K562 (cell line): ENCODE measurements around the gene SHANK1. TPM values are rescaled to one million over a fixed set of nuclear protein-coding genes. Genes with fewer than 3 reads are reported as not detected.

ENCODE experiments used
- ATAC-seq: fragments of 200-7000 bp; cut with Tn5 transposase; 3 replicates; pipeline ENCODE4 v1.9.1; 2020; ENCODE audit warnings: moderate library complexity
- BruUV-seq: library from RNA; stranded (reverse); fragments of 400-500 nt; replicated peaks from 2 replicates; lab custom pipeline; 2021; lab: Mats Ljungman, UMichigan
- CTCF ChIA-PET: fragments of 300-600 bp; formaldehyde crosslinking; extraction: SDS; loops from one replicate; lab custom pipeline; 2021; ENCODE audit warnings: low intra/inter-chr PET ratio; lab: Yijun Ruan, JAX
- POLR2A ChIA-PET: fragments of 300-600, 350-650 bp; sonication (Branson Sonifier 250); formaldehyde crosslinking; extraction: SDS; loops from one replicate; lab custom pipeline; 2021; ENCODE audit warnings: antibody characterized with exemption, inconsistent platforms; lab: Yijun Ruan, JAX
- DNase-seq, 4 experiments: peaks; one replicate each; pipeline versions ENCODE4 v3.0.0 to v3.0.0-alpha.2; 2011 to 2018; ENCODE audit warnings: low spot score in 3 of 4, mixed read lengths in 3 of 4; ENCODE audit errors: extremely low read depth in 1 of 4
- FAIRE-seq: peaks from 2 replicates; lab custom pipeline; 2011; peaks lifted over from hg19 to GRCh38; lab: Jason Lieb, UNC
- H2AFZ ChIP-seq: 2 replicates; pipeline ENCODE4 v1.6.0; 2011; ENCODE audit warnings: low read depth, low read length, control low read depth, inconsistent platforms
- H3K27ac ChIP-seq: fragments of 200-600 bp; 3 replicates; pipeline ENCODE4 v1.8.0; 2011; ENCODE audit warnings: low read depth, mild to moderate bottlenecking, control low read depth, inconsistent platforms, low read length, moderate library complexity, mixed read lengths; ENCODE audit errors: extremely low read depth
- H3K27me3 ChIP-seq, 2 experiments: fragments of 300-600 bp in 1 of 2; 2 replicates in 1 of 2; 3 replicates in 1 of 2; pipeline versions ENCODE4 v1.6.0 to v1.8.0; 2011; ENCODE audit warnings: inconsistent platforms in 2 of 2, low read length in 2 of 2, mild to moderate bottlenecking in 1 of 2, mixed read lengths in 1 of 2, moderate library complexity in 1 of 2; ENCODE audit not compliant: control insufficient read depth in 2 of 2, insufficient read depth in 2 of 2
- H3K36me3 ChIP-seq: fragments of 300-600 bp; 3 replicates; pipeline ENCODE4 v1.8.0; 2011; ENCODE audit warnings: mild to moderate bottlenecking, low read length, inconsistent platforms; ENCODE audit not compliant: control insufficient read depth, insufficient read depth
- H3K4me1 ChIP-seq, 2 experiments: fragments of 200-600 bp in 1 of 2; replicated peaks in 1 of 2; 2 replicates in 1 of 2; 3 replicates in 1 of 2; pipeline versions ENCODE4 v1.5.1 to v1.8.0; 2011; ENCODE audit warnings: inconsistent platforms in 2 of 2, low read length in 2 of 2, mild to moderate bottlenecking in 1 of 2, mixed read lengths in 1 of 2, moderate library complexity in 1 of 2; ENCODE audit not compliant: control insufficient read depth in 2 of 2, insufficient read depth in 2 of 2
- H3K4me2 ChIP-seq: 2 replicates; pipeline ENCODE4 v1.6.1; 2011; ENCODE audit warnings: low read length, control low read depth, inconsistent platforms, mixed read lengths; ENCODE audit not compliant: insufficient read depth
- H3K4me3 ChIP-seq: fragments of 200-600 bp; sonication (generic), shearing (Covaris generic); 2 replicates; pipeline ENCODE4 v1.5.1; 2016; ENCODE audit warnings: control low read depth, inconsistent platforms
- H3K79me2 ChIP-seq: fragments of 200-600 bp; 3 replicates; pipeline ENCODE4 v1.8.0; 2011; ENCODE audit warnings: low read length, inconsistent platforms; ENCODE audit not compliant: control insufficient read depth, insufficient read depth
- H3K9ac ChIP-seq, 2 experiments: 2 replicates each; pipeline versions ENCODE4 v1.6.0 to v1.6.1; 2011; ENCODE audit warnings: low read depth in 2 of 2, low read length in 2 of 2, control low read depth in 1 of 2, inconsistent platforms in 1 of 2, mild to moderate bottlenecking in 1 of 2, mixed read lengths in 1 of 2; ENCODE audit not compliant: insufficient read depth in 1 of 2
- H3K9me1 ChIP-seq: one replicate; pipeline ENCODE4 v1.6.0; 2011; ENCODE audit warnings: inconsistent platforms, mild to moderate bottlenecking, low read length, moderate library complexity; ENCODE audit not compliant: control insufficient read depth, insufficient read depth
- H3K9me3 ChIP-seq: replicated peaks from 2 replicates; pipeline ENCODE4 v1.5.1; 2011; ENCODE audit warnings: low read depth, low read length, inconsistent platforms; ENCODE audit not compliant: control insufficient read depth, insufficient read depth
- H4K20me1 ChIP-seq: replicated peaks from 2 replicates; pipeline ENCODE4 v1.6.1; 2011; ENCODE audit warnings: low read length, inconsistent platforms, mixed read lengths; ENCODE audit not compliant: control insufficient read depth, insufficient read depth
- HBP1 ChIP-seq: fragments of 450-650 bp; formaldehyde crosslinking; IDR thresholded peaks from 2 replicates; pipeline ENCODE4 v1.4.0; 2022; ENCODE audit warnings: missing genetic modification characterization
- HDAC1 ChIP-seq, 2 experiments: fragments of 450-650 bp; IDR thresholded peaks; 2 replicates each; pipeline ENCODE4 v1.6.1; 2016 to 2017; ENCODE audit warnings: inconsistent platforms in 1 of 2, mild to moderate bottlenecking in 1 of 2, moderate library complexity in 1 of 2
- KDM1A ChIP-seq, 2 experiments: fragments of 450-650 bp; IDR thresholded peaks; 2 replicates each; pipeline ENCODE4 v1.6.1; 2016; ENCODE audit warnings: mild to moderate bottlenecking in 2 of 2
- NCOA6 ChIP-seq: fragments of 450-650 bp; IDR thresholded peaks from 2 replicates; pipeline ENCODE4 v1.6.1; 2017; ENCODE audit warnings: mild to moderate bottlenecking
- NKRF ChIP-seq: fragments of 450-650 bp; IDR thresholded peaks from 2 replicates; pipeline ENCODE4 v1.6.1; 2016; ENCODE audit warnings: borderline replicate concordance
- SMARCA5 ChIP-seq: fragments of 450-650 bp; IDR thresholded peaks from 2 replicates; pipeline ENCODE4 v1.6.1; 2016
- TSC22D4 ChIP-seq: fragments of 450-650 bp; IDR thresholded peaks from 2 replicates; pipeline ENCODE4 v1.6.1; 2016; ENCODE audit warnings: missing genetic modification characterization, missing biosample characterization, control low read depth
- U2AF1 ChIP-seq: fragments of 200-400 bp; formaldehyde crosslinking; optimal IDR thresholded peaks from 2 replicates; pipeline ENCODE3; 2017; ENCODE audit warnings: mild to moderate bottlenecking, low read depth, low read length, moderate library complexity
- WGBS: fragments of 100-300 bp; shearing (Covaris generic); methylation state at CpG from one replicate; pipeline ENCODE4 v1.1.6; 2016; ENCODE audit warnings: low coverage, mixed read lengths; ENCODE audit not compliant: insufficient coverage; ENCODE audit errors: missing lambda C conversion rate; 5-methylcytosine and 5-hydroxymethylcytosine counted together
- in situ Hi-C: fragments of 300-500 bp; cut with MboI; formaldehyde crosslinking; loops from 4 replicates; pipeline ENCODE4 v1.15.0; 2018; ENCODE audit warnings: inconsistent platforms, mixed read lengths
- intact Hi-C: fragments of 100-400 bp; cut with micrococcal nuclease; formaldehyde crosslinking; loops from 2 replicates; pipeline ENCODE4 v1.14.2; 2022
- polyA plus RNA-seq, 8 experiments: library from polyadenylated mRNA; depleted of rRNA in 4 of 8; stranded (reverse) in 5 of 8; unstranded in 3 of 8; fragments of >200 nt; fragmentation: Nextera tagmentation in 2 of 8; fragmentation: Illumina TruSeq in 1 of 8; extraction: Ambion mirVana in 2 of 8; extraction: Trizol in 1 of 8; gene quantifications; 2 replicates each; pipeline versions ENCODE4 v1.2.1 to v1.2.3, GENCODE V29; 2011 to 2014; ENCODE audit warnings: inconsistent platforms in 1 of 8, missing spikeins in 1 of 8
- total RNA-seq, 7 experiments: library from RNA; depleted of rRNA in 6 of 7; stranded (reverse); fragments of >200 nt in 6 of 7; fragmentation: Illumina TruSeq in 2 of 7; extraction: Trizol in 2 of 7; gene quantifications; 2 replicates each; pipeline versions ENCODE4 v1.2.1 to v1.2.3, GENCODE V29; 2011 to 2021; ENCODE audit warnings: low replicate concordance in 1 of 7

Gene SHANK1
- total and polyA plus RNA-seq, 9 of the 15 experiments (the other 6 are each of a cell fraction or from before 2014, with no cell fraction given) = 0.33 to 1.3 (median 0.55) TPM; not detected in 2

- CTCF ChIA-PET = no interaction called here
Measured at GRCh38 chr19:50644315-50644915, 75.2 kb downstream of the SHANK1 start.

More at GRCh38 chr19:50644315-50644915, 75.2 kb downstream of the SHANK1 start:
- POLR2A ChIA-PET = no interaction called here
- Histone ChIP-seq H4K20me1 (no peaks in the 10 kb centered on the region), H3K4me3 (no peak overlapping the region), H3K9me1 (no peaks in the 10 kb centered on the region), H3K4me1 (peaks cover 9 to 23% of the 10 kb centered on the region in 2 experiments; a peak in 4 of 5 replicates), H3K4me2 (no peak overlapping the region), H3K36me3 (no peaks in the 10 kb centered on the region), H3K9ac (no peak overlapping the region), H2AFZ (no peak overlapping the region), H3K79me2 (no peaks in the 10 kb centered on the region), H3K27me3 (peaks cover 0 to 10% of the 10 kb centered on the region in 2 experiments; a peak in 3 of 5 replicates), H3K27ac (no peak overlapping the region), H3K9me3 (no peaks in the 10 kb centered on the region)
- intact Hi-C loops = no loop called here
- BruUV-seq = no TSS peak
- in situ Hi-C loops = no loop called here
- WGBS = 0% methylated on average over 1 of the region's 1 CpG
- no peak for DNase-seq
- no peak for ATAC-seq
- TF ChIP-seq KDM1A (IDR thresholded peaks at IDR 0.05) (peak; percentile 35 to 41; a peak in 3 of 4 replicates), NKRF (no peak), HBP1 (0 out of 2 replicates have a peak, but pooled peaks have one; percentile 27), U2AF1 (no peak), TSC22D4 (tag) (peak; percentile 68; the same call in 1 of the 2 replicates), SMARCA5 (no peak), HDAC1 (IDR thresholded peaks at IDR 0.05) (peak in 1 of 2 experiments; percentile 47; a peak in 1 of 4 replicates), NCOA6 (no peak)
- no peak for FAIRE-seq
